PFSK-1 (cell line): ENCODE data around the gene ENG.

Experiments
- POLR2AphosphoS5 ChIP-seq: IDR thresholded peaks from 2 replicates; pipeline ENCODE4 v1.6.1; 2012; ENCODE audit warnings: low read depth, mild to moderate bottlenecking, control low read depth, low read length, moderate library complexity
- REST ChIP-seq, 2 experiments: IDR thresholded peaks; 2 replicates each; pipeline versions ENCODE4 v1.6.1 to v1.8.0; 2011 to 2012; ENCODE audit warnings: low read depth in 2 of 2, low read length in 2 of 2, control low read depth in 1 of 2, inconsistent platforms in 1 of 2, mild to moderate bottlenecking in 1 of 2, moderate library complexity in 1 of 2; ENCODE audit not compliant: insufficient read depth in 1 of 2
- TAF1 ChIP-seq: IDR thresholded peaks from 2 replicates; pipeline ENCODE4 v1.6.1; 2012; ENCODE audit warnings: low read length, control low read depth, borderline replicate concordance; ENCODE audit not compliant: insufficient read depth

- TF ChIP-seq POLR2AphosphoS5 (no peak), REST (IDR thresholded peaks at IDR 0.05; ENCODE audit: insufficient read depth in 1 of 2, low read depth in 2 of 2, low read length in 2 of 2) (no peak), TAF1 (no peak)
These were observed 81.9 kb downstream of the ENG start for GRCh38 chr9:127772603-127773002.
